H9 (cell line): ENCODE measurements around the gene NOXA1. TPM values are rescaled to one million over a fixed set of nuclear protein-coding genes. Genes with fewer than 3 reads are reported as not detected.

Experiments
- DNase-seq: peaks from one replicate; pipeline ENCODE4 v3.0.0-alpha.2; 2017
- H2AFZ ChIP-seq: one replicate; pipeline ENCODE4 v1.6.1; 2013; ENCODE audit warnings: mild to moderate bottlenecking, low read length, control low read depth, moderate library complexity
- H2AK5ac ChIP-seq: 2 replicates; pipeline ENCODE4 v1.6.1; 2013; ENCODE audit warnings: low read length, control low read depth, mixed read lengths; ENCODE audit not compliant: insufficient read length
- H2BK120ac ChIP-seq: one replicate; pipeline ENCODE4 v1.6.1; 2013; ENCODE audit warnings: low read depth, mild to moderate bottlenecking, low read length, control low read depth, inconsistent platforms; ENCODE audit not compliant: poor library complexity, severe bottlenecking
- H2BK12ac ChIP-seq: 2 replicates; pipeline ENCODE4 v1.6.1; 2013; ENCODE audit warnings: low read length, control low read depth, mixed read lengths, low read depth; ENCODE audit not compliant: insufficient read length
- H2BK15ac ChIP-seq: 2 replicates; pipeline ENCODE4 v1.6.1; 2013; ENCODE audit warnings: low read depth, low read length, control low read depth
- H2BK20ac ChIP-seq: one replicate; pipeline ENCODE4 v1.6.1; 2013; ENCODE audit warnings: low read depth, mild to moderate bottlenecking, low read length, control low read depth, inconsistent platforms; ENCODE audit not compliant: poor library complexity, severe bottlenecking
- H2BK5ac ChIP-seq: 2 replicates; pipeline ENCODE4 v1.6.1; 2013; ENCODE audit warnings: low read length, control low read depth, mixed read lengths; ENCODE audit not compliant: insufficient read length
- H3K14ac ChIP-seq: 2 replicates; pipeline ENCODE4 v1.6.1; 2013; ENCODE audit warnings: low read length, control low read depth; ENCODE audit not compliant: insufficient read depth
- H3K18ac ChIP-seq: 2 replicates; pipeline ENCODE4 v1.6.1; 2013; ENCODE audit warnings: low read depth, mild to moderate bottlenecking, mixed read lengths, low read length, control low read depth; ENCODE audit not compliant: insufficient read length
- H3K23ac ChIP-seq: 2 replicates; pipeline ENCODE4 v1.6.1; 2013; ENCODE audit warnings: low read length, control low read depth, mixed read lengths, low read depth; ENCODE audit not compliant: insufficient read length
- H3K23me2 ChIP-seq: 2 replicates; pipeline ENCODE4 v1.6.1; 2013; ENCODE audit warnings: low read depth, mild to moderate bottlenecking, mixed read lengths, low read length, control low read depth; ENCODE audit not compliant: insufficient read length, poor library complexity, severe bottlenecking
- H3K27ac ChIP-seq: 2 replicates; pipeline ENCODE4 v1.5.1; 2013; ENCODE audit warnings: low read length, control low read depth, mixed read lengths, low read depth; ENCODE audit not compliant: insufficient read length
- H3K27me3 ChIP-seq: 2 replicates; pipeline ENCODE4 v1.6.1; 2013; ENCODE audit warnings: low read length, control low read depth, inconsistent platforms; ENCODE audit not compliant: insufficient read depth
- H3K4ac ChIP-seq: 2 replicates; pipeline ENCODE4 v1.6.1; 2013; ENCODE audit warnings: low read depth, mild to moderate bottlenecking, control low read depth, inconsistent platforms, low read length, moderate library complexity
- H3K4me1 ChIP-seq: 2 replicates; pipeline ENCODE4 v1.6.1; 2013; ENCODE audit warnings: low read length, control low read depth, inconsistent platforms; ENCODE audit not compliant: insufficient read depth
- H3K4me2 ChIP-seq: 2 replicates; pipeline ENCODE4 v1.6.1; 2013; ENCODE audit warnings: low read length, control low read depth, mixed read lengths; ENCODE audit not compliant: insufficient read length, insufficient read depth
- H3K56ac ChIP-seq: 2 replicates; pipeline ENCODE4 v1.6.1; 2013; ENCODE audit warnings: low read depth, mild to moderate bottlenecking, mixed read lengths, low read length, control low read depth; ENCODE audit not compliant: insufficient read length
- H3K79me1 ChIP-seq: 2 replicates; pipeline ENCODE4 v1.6.1; 2013; ENCODE audit warnings: low read depth, mild to moderate bottlenecking, moderate library complexity, low read length, control low read depth, inconsistent platforms; ENCODE audit not compliant: insufficient read depth, poor library complexity, severe bottlenecking
- H3K79me2 ChIP-seq: 2 replicates; pipeline ENCODE4 v1.6.1; 2013; ENCODE audit warnings: low read length, control low read depth, inconsistent platforms; ENCODE audit not compliant: insufficient read depth
- H3K9ac ChIP-seq: 2 replicates; pipeline ENCODE4 v1.6.1; 2013; ENCODE audit warnings: low read length, control low read depth, mixed read lengths; ENCODE audit not compliant: insufficient read length; ENCODE audit errors: extremely low read depth
- H3K9me3 ChIP-seq: one replicate; pipeline ENCODE4 v1.6.1; 2013; ENCODE audit warnings: low read depth, low read length, inconsistent platforms; ENCODE audit not compliant: control insufficient read depth
- H3T11ph ChIP-seq: one replicate; pipeline ENCODE4 v1.6.1; 2013; ENCODE audit warnings: mild to moderate bottlenecking, low read length, control low read depth, inconsistent platforms
- H4K20me1 ChIP-seq: one replicate; pipeline ENCODE4 v1.6.1; 2013; ENCODE audit not compliant: control insufficient read depth, insufficient read length, insufficient read depth
- H4K5ac ChIP-seq: 2 replicates; pipeline ENCODE4 v1.6.1; 2013; ENCODE audit warnings: low read depth, mild to moderate bottlenecking, mixed read lengths, low read length, control low read depth; ENCODE audit not compliant: insufficient read length
- H4K8ac ChIP-seq: replicated peaks from 2 replicates; pipeline ENCODE4 v1.6.1; 2013; ENCODE audit warnings: low read length, control low read depth, mixed read lengths, low read depth; ENCODE audit not compliant: insufficient read length
- H4K91ac ChIP-seq: 2 replicates; pipeline ENCODE4 v1.6.1; 2013; ENCODE audit warnings: low read depth, mild to moderate bottlenecking, moderate library complexity, mixed read lengths, low read length, control low read depth; ENCODE audit not compliant: insufficient read length
- H3K27ac Mint-ChIP-seq, 3 experiments: 2 replicates in 2 of 3; 3 replicates in 1 of 3; pipeline ENCODE4 v1.8.0; 2020 to 2021; ENCODE audit warnings: mixed read lengths in 3 of 3, mild to moderate bottlenecking in 1 of 3, moderate library complexity in 1 of 3
- H3K27me3 Mint-ChIP-seq: 2 replicates; pipeline ENCODE4 v1.8.0; 2021; ENCODE audit warnings: low read depth, mild to moderate bottlenecking, moderate library complexity, mixed read lengths
- H3K36me3 Mint-ChIP-seq, 3 experiments: 2 replicates in 2 of 3; 3 replicates in 1 of 3; pipeline ENCODE4 v1.8.0; 2020 to 2021; ENCODE audit warnings: low read depth in 3 of 3, mixed read lengths in 3 of 3; ENCODE audit not compliant: insufficient read depth in 1 of 3
- H3K4me1 Mint-ChIP-seq, 2 experiments: 2 replicates each; pipeline ENCODE4 v1.8.0; 2020; ENCODE audit warnings: mixed read lengths in 2 of 2
- H3K4me3 Mint-ChIP-seq, 2 experiments: 2 replicates in 1 of 2; 3 replicates in 1 of 2; pipeline ENCODE4 v1.8.0; 2020 to 2021; ENCODE audit warnings: mild to moderate bottlenecking in 2 of 2, mixed read lengths in 2 of 2, moderate library complexity in 1 of 2
- H3K9me3 Mint-ChIP-seq, 2 experiments: 2 replicates in 1 of 2; 3 replicates in 1 of 2; pipeline ENCODE4 v1.8.0; 2020; ENCODE audit warnings: mild to moderate bottlenecking in 2 of 2, mixed read lengths in 2 of 2, moderate library complexity in 1 of 2
- WGBS: extraction: QIAGEN DNeasy Blood & Tissue Kit; methylation state at CpG from one replicate; pipeline ENCODE4 v1.1.7; 2013; ENCODE audit warnings: missing lambda C conversion rate, low lambda C conversion rate, mixed read lengths; ENCODE audit not compliant: insufficient read length; ENCODE audit errors: extremely low coverage; 5-methylcytosine and 5-hydroxymethylcytosine counted together
- total RNA-seq: library from RNA; stranded (reverse); gene quantifications from 2 replicates; pipeline ENCODE4 v1.2.1, GENCODE V29; 2021
- TF ChIP-seq, protein P1 (sequence below): fragments of 200-600 bp; sonication (generic); conservative IDR thresholded peaks from 3 replicates; pipeline ENCODE4 v1.8.0; 2021; ENCODE audit warnings: antibody characterized with exemption, mild to moderate bottlenecking

NOXA1 gene
- total RNA-seq, 1 experiment from 2014 or later: 2.0 TPM

- H4K91ac ChIP-seq: no peak overlapping the region
- no peaks in the 10 kb centered on the region for H3K4me1 ChIP-seq
- H3K79me1 ChIP-seq: no peaks in the 10 kb centered on the region
- H2BK12ac ChIP-seq: no peak overlapping the region
- H3K27me3 Mint-ChIP-seq: peaks cover 4% of the 10 kb centered on the region; the same call in 1 of the 2 replicates
- no peak overlapping the region for H3K18ac ChIP-seq
- no peak overlapping the region for H3K4me3 Mint-ChIP-seq
- peaks cover 0 to 5% of the 10 kb centered on the region in 2 experiments; a peak in 1 of 4 replicates for H3K4me1 Mint-ChIP-seq
- H3K27ac Mint-ChIP-seq: no peak overlapping the region
- no peak overlapping the region for H3T11ph ChIP-seq
- peaks cover 0 to 2% (median 0%) of the 10 kb centered on the region in 3 experiments; a peak in 1 of 7 replicates for H3K36me3 Mint-ChIP-seq
- H3K27ac ChIP-seq: no peak overlapping the region
- no peak overlapping the region for H3K4me2 ChIP-seq
- peak; percentile 21 for DNase-seq
- no peak overlapping the region for H2AK5ac ChIP-seq
- TF ChIP-seq, protein P1, sequence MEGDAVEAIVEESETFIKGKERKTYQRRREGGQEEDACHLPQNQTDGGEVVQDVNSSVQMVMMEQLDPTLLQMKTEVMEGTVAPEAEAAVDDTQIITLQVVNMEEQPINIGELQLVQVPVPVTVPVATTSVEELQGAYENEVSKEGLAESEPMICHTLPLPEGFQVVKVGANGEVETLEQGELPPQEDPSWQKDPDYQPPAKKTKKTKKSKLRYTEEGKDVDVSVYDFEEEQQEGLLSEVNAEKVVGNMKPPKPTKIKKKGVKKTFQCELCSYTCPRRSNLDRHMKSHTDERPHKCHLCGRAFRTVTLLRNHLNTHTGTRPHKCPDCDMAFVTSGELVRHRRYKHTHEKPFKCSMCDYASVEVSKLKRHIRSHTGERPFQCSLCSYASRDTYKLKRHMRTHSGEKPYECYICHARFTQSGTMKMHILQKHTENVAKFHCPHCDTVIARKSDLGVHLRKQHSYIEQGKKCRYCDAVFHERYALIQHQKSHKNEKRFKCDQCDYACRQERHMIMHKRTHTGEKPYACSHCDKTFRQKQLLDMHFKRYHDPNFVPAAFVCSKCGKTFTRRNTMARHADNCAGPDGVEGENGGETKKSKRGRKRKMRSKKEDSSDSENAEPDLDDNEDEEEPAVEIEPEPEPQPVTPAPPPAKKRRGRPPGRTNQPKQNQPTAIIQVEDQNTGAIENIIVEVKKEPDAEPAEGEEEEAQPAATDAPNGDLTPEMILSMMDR: no peak
- no CpG with 5 or more reads among the region's 15 CpGs for WGBS
- H2AFZ ChIP-seq: no peak overlapping the region
- H3K4ac ChIP-seq: no peak overlapping the region
- no peak overlapping the region for H4K8ac ChIP-seq
- peak overlapping the region; percentile 40; the same call in 1 of the 2 replicates for H2BK15ac ChIP-seq
- no peaks in the 10 kb centered on the region for H3K9me3 ChIP-seq
- H2BK120ac ChIP-seq: no peak overlapping the region
- H3K9ac ChIP-seq: no peak overlapping the region
- no peak overlapping the region for H3K23ac ChIP-seq
- no peak overlapping the region for H3K56ac ChIP-seq
- no peak overlapping the region for H3K14ac ChIP-seq
- H2BK20ac ChIP-seq: no peak overlapping the region
- peaks cover 3% of the 10 kb centered on the region for H3K23me2 ChIP-seq
- H3K79me2 ChIP-seq: no peaks in the 10 kb centered on the region
- no peak overlapping the region for H2BK5ac ChIP-seq
- H4K20me1 ChIP-seq: no peaks in the 10 kb centered on the region
- H4K5ac ChIP-seq: no peak overlapping the region
- no peaks in the 10 kb centered on the region for H3K27me3 ChIP-seq
- no peaks in the 10 kb centered on the region for H3K9me3 Mint-ChIP-seq
Measured at GRCh38 chr9:137410891-137411249, 12.3 kb upstream of the NOXA1 start.
